Loucy (cell line): Measurements from ENCODE around the gene BAIAP2L1.

ENCODE experiments used
- EZH2phosphoT487 ChIP-seq: fragments of 200-600 bp; IDR thresholded peaks from 2 replicates; pipeline ENCODE4 v1.6.1; 2018; ENCODE audit warnings: antibody characterized with exemption, mild to moderate bottlenecking, moderate library complexity, borderline replicate concordance
- TF ChIP-seq, protein P1 (sequence below): fragments of 200-600 bp; sonication (generic); conservative IDR thresholded peaks from 2 replicates; pipeline ENCODE4 v1.5.1; 2014; ENCODE audit warnings: mild to moderate bottlenecking, antibody characterized with exemption, low read length

DNA sequence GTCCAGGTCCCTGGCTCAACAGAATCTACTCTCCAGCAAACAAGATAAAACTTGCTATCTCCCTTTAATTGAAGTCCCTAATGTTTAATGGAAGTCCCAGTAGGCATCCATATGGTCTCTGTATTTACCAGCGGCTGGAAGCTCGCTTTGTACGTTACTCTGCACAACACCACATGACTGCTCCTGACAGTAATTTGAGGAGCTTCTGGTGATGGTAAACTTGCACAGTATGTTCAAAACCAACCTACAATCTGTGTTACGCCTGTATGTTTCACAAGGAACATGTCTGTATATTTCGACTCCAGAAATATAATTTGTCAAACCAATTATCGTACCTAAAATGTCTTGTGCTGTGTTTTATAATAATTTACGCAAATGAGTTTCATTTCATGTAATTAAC is 144.5 kb downstream of the BAIAP2L1 start:
- TF ChIP-seq, protein P1, sequence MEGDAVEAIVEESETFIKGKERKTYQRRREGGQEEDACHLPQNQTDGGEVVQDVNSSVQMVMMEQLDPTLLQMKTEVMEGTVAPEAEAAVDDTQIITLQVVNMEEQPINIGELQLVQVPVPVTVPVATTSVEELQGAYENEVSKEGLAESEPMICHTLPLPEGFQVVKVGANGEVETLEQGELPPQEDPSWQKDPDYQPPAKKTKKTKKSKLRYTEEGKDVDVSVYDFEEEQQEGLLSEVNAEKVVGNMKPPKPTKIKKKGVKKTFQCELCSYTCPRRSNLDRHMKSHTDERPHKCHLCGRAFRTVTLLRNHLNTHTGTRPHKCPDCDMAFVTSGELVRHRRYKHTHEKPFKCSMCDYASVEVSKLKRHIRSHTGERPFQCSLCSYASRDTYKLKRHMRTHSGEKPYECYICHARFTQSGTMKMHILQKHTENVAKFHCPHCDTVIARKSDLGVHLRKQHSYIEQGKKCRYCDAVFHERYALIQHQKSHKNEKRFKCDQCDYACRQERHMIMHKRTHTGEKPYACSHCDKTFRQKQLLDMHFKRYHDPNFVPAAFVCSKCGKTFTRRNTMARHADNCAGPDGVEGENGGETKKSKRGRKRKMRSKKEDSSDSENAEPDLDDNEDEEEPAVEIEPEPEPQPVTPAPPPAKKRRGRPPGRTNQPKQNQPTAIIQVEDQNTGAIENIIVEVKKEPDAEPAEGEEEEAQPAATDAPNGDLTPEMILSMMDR: no peak
- no peak for TF ChIP-seq EZH2phosphoT487
